ENCODE measurements around the gene ETV7.

Gene ETV7

GRCh38 chr6:36318690-36319435 lies 68.6 kb downstream of the ETV7 start:
- no peak for DNase-seq

- no peak for DNase-seq
These were observed 69.8 kb downstream of the ETV7 start for GRCh38 chr6:36317623-36318022.
